GM12878 (cell line): ENCODE results near the gene PUSL1.

Experiments
- BMI1 ChIP-seq: fragments of 450-650 bp; IDR thresholded peaks from 2 replicates; pipeline ENCODE4 v1.6.1; 2016; ENCODE audit warnings: mild to moderate bottlenecking, moderate library complexity, borderline replicate concordance
- CTCF ChIP-seq, 3 experiments: IDR thresholded peaks in 2 of 3; conservative IDR thresholded peaks in 1 of 3; 2 replicates each; pipeline ENCODE4 v1.5.1; 2011; ENCODE audit warnings: low read depth in 3 of 3, low read length in 3 of 3, mild to moderate bottlenecking in 3 of 3, control low read depth in 2 of 3, moderate library complexity in 2 of 3, inconsistent platforms in 1 of 3, mixed read lengths in 1 of 3; ENCODE audit not compliant: control insufficient read depth in 2 of 3, insufficient read depth in 1 of 3; ENCODE audit errors: extremely low read depth in 1 of 3
- EZH2 ChIP-seq: IDR thresholded peaks from 2 replicates; pipeline ENCODE4 v1.6.1; 2012; ENCODE audit warnings: low read depth, mild to moderate bottlenecking, control low read depth, inconsistent platforms, low read length, borderline replicate concordance; ENCODE audit not compliant: control insufficient read depth
- POLR2A ChIP-seq: IDR thresholded peaks from 2 replicates; pipeline ENCODE4 v1.6.1; 2011; ENCODE audit warnings: low read depth, mild to moderate bottlenecking, low read length
- SMC3 ChIP-seq: IDR thresholded peaks from 2 replicates; pipeline ENCODE4 v1.6.1; 2011; ENCODE audit warnings: low read length, improper control_type of control experiment, borderline replicate concordance

- TF ChIP-seq BMI1: no peak
- no peak for TF ChIP-seq EZH2
- no peak for TF ChIP-seq SMC3
- TF ChIP-seq CTCF (IDR thresholded peaks at IDR 0.05 in 2 of 3, conservative IDR thresholded peaks at IDR 0.05 in 1 of 3; ENCODE audit: control insufficient read depth in 2 of 3, extremely low read depth in 1 of 3, insufficient read depth in 1 of 3, low read depth in 3 of 3, low read length in 3 of 3): no peak
- no peak for TF ChIP-seq POLR2A
Measured at GRCh38 chr1:1295154-1295923, 13.1 kb upstream of the PUSL1 start.
